SU-DHL-6 (cell line): ENCODE measurements around the gene TANGO6.

ENCODE experiments used
- H2AFZ ChIP-seq: fragments of 200-600 bp; sonication (generic); 2 replicates; pipeline ENCODE4 v1.6.1; 2014; ENCODE audit warnings: low read depth, mild to moderate bottlenecking, moderate library complexity, mixed read lengths, antibody characterized with exemption, low read length; ENCODE audit not compliant: severe bottlenecking
- H3F3A ChIP-seq: fragments of 200-600 bp; shearing (Covaris generic); 2 replicates; pipeline ENCODE4 v1.6.0; 2016; ENCODE audit warnings: antibody characterized with exemption, mild to moderate bottlenecking; ENCODE audit not compliant: insufficient read depth
- H3K27ac ChIP-seq: fragments of 200-600 bp; sonication (generic); 2 replicates; pipeline ENCODE4 v1.5.1; 2016; ENCODE audit warnings: low read depth, mild to moderate bottlenecking, low read length, moderate library complexity, mixed read lengths
- H3K27me3 ChIP-seq: fragments of 200-600 bp; sonication (generic), shearing (Covaris generic); 2 replicates; pipeline ENCODE4 v1.6.0; 2014; ENCODE audit warnings: mild to moderate bottlenecking, low read length
- H3K36me3 ChIP-seq: fragments of 200-600 bp; sonication (generic); 2 replicates; pipeline ENCODE4 v1.6.1; 2014; ENCODE audit warnings: mild to moderate bottlenecking, low read length, mixed read lengths
- H3K4me2 ChIP-seq: fragments of 300-600, 200-600 bp; shearing (Covaris generic), sonication (generic); 2 replicates; pipeline ENCODE4 v1.6.0; 2014; ENCODE audit warnings: low read length, low read depth, mild to moderate bottlenecking; ENCODE audit not compliant: poor library complexity, severe bottlenecking
- H3K4me3 ChIP-seq: fragments of 200-600 bp; sonication (generic); 2 replicates; pipeline ENCODE4 v1.5.1; 2014; ENCODE audit warnings: antibody characterized with exemption, low read length, mild to moderate bottlenecking, mixed read lengths; ENCODE audit not compliant: insufficient read depth, poor library complexity, severe bottlenecking
- H3K79me2 ChIP-seq: fragments of 200-600 bp; sonication (generic); 2 replicates; pipeline ENCODE4 v1.6.1; 2014; ENCODE audit warnings: mild to moderate bottlenecking, low read length, moderate library complexity; ENCODE audit not compliant: insufficient read depth
- H3K9ac ChIP-seq: fragments of 200-600 bp; sonication (generic); 2 replicates; pipeline ENCODE4 v1.7.0; 2014; ENCODE audit warnings: mild to moderate bottlenecking, low read length
- H3K9me2 ChIP-seq: fragments of 200-600 bp; sonication (generic); replicated peaks from 2 replicates; pipeline ENCODE4 v1.6.1; 2014; ENCODE audit warnings: low read length; ENCODE audit not compliant: insufficient read depth
- H3K9me3 ChIP-seq: fragments of 200-600 bp; sonication (generic); 2 replicates; pipeline ENCODE4 v1.6.1; 2014; ENCODE audit warnings: low read length, mixed read lengths; ENCODE audit not compliant: insufficient read depth
- H4K20me1 ChIP-seq: fragments of 200-600 bp; sonication (generic); 2 replicates; pipeline ENCODE4 v1.6.1; 2014; ENCODE audit warnings: low read depth, mild to moderate bottlenecking, antibody characterized with exemption, low read length, moderate library complexity, mixed read lengths
- CTCF ChIP-seq: fragments of 200-600 bp; sonication (generic); IDR thresholded peaks from one replicate; pipeline ENCODE4 v1.5.1; 2017; ENCODE audit warnings: antibody characterized with exemption, mild to moderate bottlenecking, low read length, moderate library complexity; ENCODE audit not compliant: insufficient read depth, poor library complexity, severe bottlenecking
- EZH2phosphoT487 ChIP-seq: fragments of 200-600 bp; sonication (generic), shearing (Covaris generic); conservative IDR thresholded peaks from 2 replicates; pipeline ENCODE4 v1.6.1; 2018; ENCODE audit warnings: mild to moderate bottlenecking, antibody characterized with exemption, low read length, moderate library complexity, mixed read lengths

The TANGO6 gene

DNA sequence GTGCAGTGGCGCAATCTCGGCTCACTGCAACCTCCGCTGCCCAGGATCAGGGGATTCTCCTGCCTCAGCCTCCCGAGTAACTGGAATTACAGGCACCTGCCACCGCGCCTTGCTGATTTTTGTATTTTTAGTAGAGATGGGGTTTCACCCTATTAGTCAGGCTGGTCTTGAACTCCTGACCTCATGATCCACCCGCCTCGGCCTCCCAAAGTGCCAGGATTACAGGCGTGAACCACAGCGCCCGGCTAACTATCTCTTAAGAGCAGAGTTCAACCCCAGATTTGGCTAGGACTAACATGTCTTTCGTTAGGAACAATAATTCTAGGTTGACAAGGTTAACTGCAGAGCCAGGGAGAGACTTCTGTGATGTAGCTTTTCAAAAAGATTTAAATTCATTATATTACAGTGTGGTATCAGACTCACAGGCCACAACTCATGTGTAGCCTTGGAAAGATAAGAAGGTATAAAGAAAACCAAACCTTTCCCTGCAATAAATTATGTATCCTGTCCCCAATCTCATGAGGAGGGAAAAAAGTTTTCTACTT lies 284.7 kb downstream of the TANGO6 start:
- Histone ChIP-seq H3K79me2 (peaks cover 72% of the 10 kb centered on the region), H3K4me2 (no peak overlapping the region), H3K9ac (no peak overlapping the region), H3K27ac (no peak overlapping the region), H3K9me2 (no peaks in the 10 kb centered on the region), H3K36me3 (no peaks in the 10 kb centered on the region), H3K4me3 (no peak overlapping the region), H3K27me3 (no peaks in the 10 kb centered on the region), H2AFZ (no peak overlapping the region), H3F3A (peaks cover 42% of the 10 kb centered on the region), H4K20me1 (peaks cover 12% of the 10 kb centered on the region; the same call in 1 of the 2 replicates), H3K9me3 (no peaks in the 10 kb centered on the region)
- no peak for TF ChIP-seq CTCF
- TF ChIP-seq EZH2phosphoT487 = no peak

DNA sequence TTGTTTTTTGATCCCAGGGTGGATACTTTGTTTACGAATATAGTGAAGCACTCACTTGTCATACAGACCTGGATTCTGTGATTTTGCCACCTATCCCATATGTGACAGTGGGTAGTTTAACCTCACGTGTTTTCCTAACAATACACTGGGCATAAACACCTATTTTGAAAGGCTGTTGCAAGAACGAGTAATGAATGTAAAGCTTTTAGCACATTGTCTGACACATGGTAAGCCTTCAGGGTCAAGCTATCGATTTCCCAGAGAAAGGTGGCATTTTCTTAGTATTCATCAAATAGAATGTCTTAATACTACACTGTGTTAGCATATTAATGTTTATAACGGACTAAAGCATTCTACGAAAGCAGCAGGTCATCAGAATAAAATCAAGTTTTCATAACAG lies 287.1 kb downstream of the TANGO6 start:
- Histone ChIP-seq H3K27me3 (no peaks in the 10 kb centered on the region), H3K9me2 (no peaks in the 10 kb centered on the region), H3F3A (peaks cover 31% of the 10 kb centered on the region), H4K20me1 (peaks cover 7% of the 10 kb centered on the region; the same call in 1 of the 2 replicates), H3K79me2 (peaks cover 84% of the 10 kb centered on the region), H3K4me2 (peak overlapping the region; percentile 92), H3K27ac (peak overlapping the region; percentile 84), H2AFZ (no peak overlapping the region), H3K36me3 (no peaks in the 10 kb centered on the region), H3K9ac (peak overlapping the region; percentile 99; the same call in 1 of the 2 replicates), H3K4me3 (no peak overlapping the region), H3K9me3 (no peaks in the 10 kb centered on the region)
- no peak for TF ChIP-seq CTCF
- TF ChIP-seq EZH2phosphoT487 = no peak

DNA sequence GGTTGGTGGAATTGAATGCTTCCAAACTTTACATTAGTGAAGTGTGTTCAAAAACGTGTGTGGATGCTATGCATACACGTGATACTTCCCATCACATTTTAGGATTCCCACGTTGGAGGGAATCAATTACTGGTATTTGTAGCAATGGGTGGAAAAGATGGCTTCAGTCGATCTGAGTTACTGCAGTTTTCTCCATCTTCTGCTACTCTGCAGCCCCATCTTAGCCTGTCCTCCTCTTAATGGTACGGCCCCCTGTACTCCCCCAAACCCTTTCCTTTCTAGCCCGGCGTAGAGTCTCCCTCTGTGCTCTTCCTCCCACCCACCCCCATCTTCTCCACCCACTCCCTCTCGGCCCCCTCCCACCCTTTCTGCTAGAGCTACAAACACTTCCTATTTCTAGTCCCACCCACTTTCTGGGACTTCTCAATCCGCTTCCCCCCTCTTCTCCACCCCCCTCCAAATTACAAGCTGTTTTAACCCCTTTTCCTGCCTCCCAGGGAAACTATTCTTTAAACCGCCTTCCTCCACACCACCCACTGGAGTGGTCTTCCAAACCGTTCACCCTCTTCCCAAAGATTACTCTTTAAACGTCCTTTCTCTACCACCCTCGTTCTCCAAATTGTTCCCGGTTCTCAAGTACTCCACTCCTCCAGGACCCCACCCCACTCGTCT lies 288.0 kb downstream of the TANGO6 start:
- TF ChIP-seq CTCF (no peak), EZH2phosphoT487 (no peak)
- Histone ChIP-seq H3F3A (peaks cover 23% of the 10 kb centered on the region), H3K9ac (peak overlapping the region; percentile 99), H3K79me2 (peaks cover 84% of the 10 kb centered on the region), H3K9me3 (no peaks in the 10 kb centered on the region), H2AFZ (no peak overlapping the region), H3K27me3 (no peaks in the 10 kb centered on the region), H3K36me3 (0 out of 2 replicates have a peak, but pooled peaks cover 2% of the 10 kb centered on the region), H3K4me3 (peak overlapping the region; percentile 87), H3K27ac (peak overlapping the region; percentile 84), H4K20me1 (peaks cover 8% of the 10 kb centered on the region; the same call in 1 of the 2 replicates), H3K4me2 (peak overlapping the region; percentile 92), H3K9me2 (no peaks in the 10 kb centered on the region)
